ENCODE measurements around the gene CCDC69.
"Not testable (repeated sequence)": the region's sequence is repeated elsewhere in the genome, so short reads cannot be mapped to it uniquely, and the experiment has no call there.

Gene CCDC69

DNA sequence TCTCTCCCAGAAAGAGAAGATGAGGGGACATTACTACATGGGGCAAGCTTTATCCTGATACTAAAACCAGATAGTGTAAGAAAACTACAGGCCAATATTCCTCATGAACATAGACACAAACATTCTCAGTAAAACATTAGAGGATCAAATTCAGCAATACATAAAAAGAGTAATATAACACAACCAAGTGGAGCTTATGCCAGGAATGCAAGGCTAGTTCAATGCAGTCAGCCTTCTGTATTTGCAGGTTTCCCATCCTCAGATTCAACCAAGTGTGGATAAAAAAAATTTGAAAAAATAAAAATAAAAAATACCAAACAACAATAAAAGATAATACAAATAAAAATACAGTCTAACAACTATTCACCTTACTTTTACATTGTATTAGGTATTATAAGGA, 31.3 kb downstream of the CCDC69 start:
- DNase-seq (ENCODE audit: low spot score): no peak

GRCh38 chr5:151191661-151192060, 32.2 kb downstream of the CCDC69 start:
- DNase-seq (ENCODE audit: low spot score): no peak

- DNase-seq (ENCODE audit: low spot score): no peak
These were observed 34.7 kb downstream of the CCDC69 start for GRCh38 chr5:151189151-151189550.

DNA sequence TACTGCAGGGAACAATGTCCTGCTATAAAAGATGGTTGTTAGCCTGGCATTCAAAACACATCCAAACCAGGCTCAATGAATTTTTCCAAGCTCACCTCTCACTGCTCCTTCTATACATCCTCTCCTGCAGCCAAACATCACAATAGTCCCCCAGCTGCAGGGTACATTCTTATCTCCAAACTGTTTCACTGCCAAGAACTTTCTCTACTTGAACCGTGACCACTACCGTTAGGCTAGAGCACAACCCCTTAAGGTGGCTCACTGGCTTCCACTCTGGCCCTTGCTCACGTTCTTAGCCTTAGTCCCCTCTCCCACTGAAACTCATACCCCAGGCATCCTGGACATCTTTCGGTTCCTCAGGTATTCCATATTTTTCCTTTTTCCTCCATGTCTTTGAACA, 37.4 kb downstream of the CCDC69 start:
- no peak for DNase-seq (ENCODE audit: low spot score)

DNA sequence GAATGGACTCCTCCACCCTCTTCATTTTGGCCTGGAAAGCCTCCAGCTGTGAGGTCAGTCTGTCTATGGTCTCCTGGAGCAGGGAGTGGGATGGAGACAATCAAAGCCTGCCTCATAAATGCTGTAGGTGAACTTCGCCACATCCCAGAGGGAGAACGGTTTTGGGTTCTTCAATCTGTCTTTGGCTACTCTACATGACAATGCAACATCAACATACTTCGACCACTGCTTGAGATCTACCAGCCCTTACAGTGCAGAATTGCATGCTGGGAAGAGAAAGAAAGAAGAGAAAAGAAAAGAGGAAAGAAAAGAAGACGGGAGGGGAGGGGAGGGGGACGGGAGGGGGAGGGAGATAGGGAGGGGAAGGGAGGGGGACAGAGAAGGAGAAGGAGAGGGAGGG, 37.8 kb downstream of the CCDC69 start:
- DNase-seq (ENCODE audit: low spot score): no peak

- no peak for DNase-seq (ENCODE audit: low spot score)
These were observed 39.4 kb downstream of the CCDC69 start for GRCh38 chr5:151184316-151185042.

DNA sequence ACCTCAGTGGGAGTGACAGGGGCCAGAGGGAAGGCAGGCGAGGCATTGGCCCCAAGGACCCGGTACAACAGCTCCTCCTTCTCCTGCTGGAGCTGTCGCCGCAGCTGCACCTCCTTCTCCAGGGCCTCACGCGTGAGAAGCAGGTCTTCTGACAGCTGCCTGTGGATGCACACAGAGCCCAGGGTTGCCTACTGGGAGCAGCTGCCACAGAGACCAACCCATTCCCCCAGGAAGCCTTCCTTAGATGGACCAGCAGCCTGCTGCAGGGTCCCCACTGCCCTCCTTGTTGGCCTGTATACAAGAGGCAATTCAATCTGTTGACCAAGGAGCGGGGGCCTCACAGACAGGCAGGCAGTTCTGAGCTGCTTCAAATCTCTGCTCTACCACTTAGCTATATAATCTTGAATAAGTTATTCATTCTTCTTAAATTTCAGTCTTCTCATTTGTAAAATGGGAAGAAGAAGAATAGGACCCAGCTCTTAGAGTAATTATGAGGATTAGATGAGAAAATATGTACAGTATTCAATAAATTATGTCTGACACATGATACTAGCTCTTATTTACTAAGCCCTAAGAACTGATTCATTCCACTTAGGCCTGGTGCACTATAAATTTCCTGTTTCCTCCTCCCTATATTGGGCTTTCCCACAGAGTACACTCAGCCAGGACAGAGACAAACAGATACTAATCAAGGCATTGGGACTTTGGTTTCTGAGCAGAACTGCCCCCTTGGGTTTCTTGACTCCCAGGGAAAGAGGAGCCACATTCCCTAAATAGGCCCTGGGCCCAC, 40.2 kb downstream of the CCDC69 start:
- DNase-seq (ENCODE audit: low spot score): no peak

GRCh38 chr5:151182976-151183375, 40.9 kb downstream of the CCDC69 start:
- DNase-seq (ENCODE audit: low spot score): no peak

GRCh38 chr5:151182524-151182900, 41.4 kb downstream of the CCDC69 start:
- DNase-seq (ENCODE audit: low spot score): no peak

DNA sequence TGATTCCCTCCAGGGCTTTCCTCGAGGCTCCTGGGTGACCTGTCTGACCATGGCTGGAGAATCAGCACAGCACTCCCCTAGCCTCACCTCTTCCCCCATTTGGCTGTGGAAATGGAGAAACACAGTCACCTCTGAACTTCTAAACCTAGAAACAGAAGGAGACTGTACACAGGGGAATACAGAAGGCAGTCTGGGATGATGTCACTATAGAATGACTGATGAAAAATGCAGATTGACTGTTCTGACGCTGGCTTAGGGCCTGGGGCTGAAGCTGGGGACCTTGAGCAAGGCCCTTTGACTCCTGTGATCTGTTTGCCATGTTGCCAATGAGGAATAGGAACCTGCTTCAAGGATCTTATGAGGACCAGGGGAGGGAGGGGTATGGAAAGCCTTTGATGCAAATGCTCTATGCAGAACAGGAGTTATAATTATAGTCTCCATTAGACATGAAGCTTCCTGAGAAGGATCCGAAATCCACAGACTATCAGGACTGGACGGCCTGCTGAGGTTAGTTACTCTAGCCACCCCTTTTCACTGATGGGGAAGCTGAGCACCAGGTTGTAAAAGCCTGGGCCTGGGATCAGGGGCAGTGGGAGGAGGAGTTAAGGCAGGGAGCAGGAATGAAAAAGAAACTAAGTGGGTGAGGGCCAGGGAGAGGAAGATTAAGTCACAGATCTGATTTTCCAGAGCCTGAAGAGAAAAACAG, 41.9 kb downstream of the CCDC69 start:
- no peak for DNase-seq (ENCODE audit: low spot score)

GRCh38 chr5:151180291-151180690, 43.6 kb downstream of the CCDC69 start:
- no peak for DNase-seq (ENCODE audit: low spot score)

DNA sequence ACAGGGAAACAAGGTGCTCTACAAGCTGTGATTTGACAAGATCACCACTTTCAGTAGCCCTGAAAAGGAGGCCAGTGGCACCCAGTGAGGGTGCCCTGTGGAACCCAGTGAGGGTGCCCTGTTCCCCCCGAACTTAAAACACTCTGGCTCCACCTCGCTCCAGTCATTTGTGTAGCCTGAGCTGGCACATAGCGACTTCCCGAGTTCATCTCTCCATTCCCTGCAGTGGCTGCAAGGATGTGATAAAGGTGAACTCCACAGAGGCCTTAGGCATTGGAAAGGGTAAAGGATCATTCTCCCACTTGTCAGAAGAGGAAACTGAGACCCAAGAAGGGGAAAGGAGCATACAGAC, 44.4 kb downstream of the CCDC69 start:
- no peak for DNase-seq (ENCODE audit: low spot score)

- no peak for DNase-seq (ENCODE audit: low spot score)
These were observed 45.0 kb downstream of the CCDC69 start for GRCh38 chr5:151178777-151179488.

DNA sequence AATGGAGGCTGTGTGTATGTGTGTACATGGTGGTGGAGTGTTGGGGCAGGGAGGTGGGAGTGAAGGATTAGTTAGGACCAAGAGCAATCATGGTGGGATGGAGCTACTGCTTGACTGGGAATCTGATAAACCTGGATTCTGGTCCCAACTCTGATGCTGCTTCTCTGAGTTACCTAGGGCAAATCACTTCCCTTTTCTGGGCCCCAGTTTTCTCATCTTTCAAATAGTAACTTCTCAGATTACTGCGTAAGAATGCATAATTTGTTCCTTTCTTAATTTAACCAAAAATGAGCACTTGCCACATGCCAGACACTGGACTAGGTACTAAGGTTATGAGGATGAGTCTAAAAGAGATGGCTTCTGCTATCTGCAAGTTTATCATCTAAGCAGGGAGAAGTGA, 45.5 kb downstream of the CCDC69 start:
- DNase-seq (ENCODE audit: low spot score): no peak

- not testable (repeated sequence) for DNase-seq (ENCODE audit: low spot score)
These were observed 47.6 kb downstream of the CCDC69 start for GRCh38 chr5:151176268-151176667.

DNA sequence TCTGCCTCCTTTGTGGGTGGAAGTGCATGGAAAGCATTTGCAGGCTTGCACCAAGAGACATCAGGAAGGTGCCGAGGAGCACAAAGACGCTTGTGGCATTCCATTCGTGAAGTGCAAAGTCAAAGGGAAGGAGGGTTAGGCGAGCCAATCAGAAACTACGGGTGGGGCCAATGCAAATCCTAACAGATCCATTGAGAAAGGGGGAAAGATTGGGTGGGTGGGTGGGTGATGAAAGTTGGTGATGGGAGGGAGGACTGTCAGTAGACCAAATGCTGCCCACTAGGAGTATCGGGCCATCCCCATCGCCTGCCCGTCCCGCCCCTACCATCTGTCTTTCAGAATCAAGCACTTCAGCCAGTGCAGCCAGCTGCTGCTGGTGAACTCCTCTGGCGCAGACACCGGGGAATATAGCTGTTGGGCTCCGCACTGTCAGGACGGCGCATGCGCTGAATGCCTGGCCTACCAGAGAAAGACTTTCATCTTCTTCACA, 49.2 kb downstream of the CCDC69 start:
- no peak for DNase-seq (ENCODE audit: low spot score)

DNA sequence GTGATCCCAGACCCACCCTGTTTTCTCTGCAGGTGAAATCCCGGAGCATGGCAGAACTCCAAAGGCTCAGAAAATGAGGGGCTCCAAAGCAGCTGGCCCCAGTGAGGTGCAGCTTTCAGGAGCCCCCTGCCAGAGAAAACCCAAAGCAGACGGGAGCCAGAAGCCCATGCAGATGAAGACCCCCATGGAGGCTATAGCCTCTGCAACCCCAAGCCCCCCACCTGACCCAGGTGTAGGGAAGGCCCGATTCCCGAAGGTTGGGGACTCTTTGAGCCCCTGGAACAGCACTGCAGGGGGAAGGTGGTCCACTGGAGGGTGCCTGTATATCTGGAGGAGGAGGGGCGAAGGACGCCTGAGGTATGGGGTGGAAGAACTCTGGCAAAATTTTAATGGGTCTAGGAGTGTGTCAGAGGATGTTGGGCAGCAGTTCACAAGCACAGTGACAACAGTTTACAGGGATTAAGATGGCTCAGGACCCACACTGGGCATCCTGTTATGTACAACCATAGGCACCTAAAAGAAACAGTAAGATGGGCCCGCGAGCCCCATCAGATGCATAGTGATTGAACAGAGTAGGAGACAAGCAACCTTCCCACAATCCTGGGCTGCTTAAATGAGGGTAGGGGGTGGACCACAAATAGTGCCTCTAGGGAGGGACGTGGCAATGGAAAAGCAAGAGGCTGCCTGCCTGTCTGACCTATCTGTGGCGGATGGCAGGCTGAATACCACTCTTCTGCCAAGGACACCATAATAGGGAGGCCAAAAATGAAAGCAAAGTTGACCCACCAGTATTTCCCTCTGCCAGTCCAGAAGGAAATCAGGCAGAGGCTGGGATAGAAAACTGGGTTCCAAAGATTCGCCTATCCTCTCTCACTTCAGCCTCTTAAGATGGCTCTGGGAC, 49.9 kb downstream of the CCDC69 start:
- no peak for DNase-seq (ENCODE audit: low spot score)

DNA sequence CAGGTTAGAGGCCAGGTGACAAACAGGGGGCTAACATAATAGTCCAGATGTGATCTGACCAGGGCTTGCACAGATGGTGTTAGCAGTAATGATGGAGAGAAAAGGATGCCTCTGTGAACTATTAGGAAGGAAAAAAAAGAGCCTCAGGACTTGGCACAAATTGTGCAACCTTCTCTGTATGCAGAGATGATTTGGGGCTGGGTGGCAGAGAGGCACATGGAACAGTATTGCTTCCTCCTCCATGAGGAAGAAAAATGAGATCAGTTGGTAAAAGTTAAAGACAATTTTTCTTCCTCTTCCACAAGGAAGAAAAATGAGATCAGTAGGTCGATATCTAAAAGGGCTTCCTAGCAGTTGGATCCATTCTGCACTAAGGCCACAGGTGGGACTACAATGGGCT, 52.4 kb downstream of the CCDC69 start:
- no peak for DNase-seq (ENCODE audit: low spot score)

- no peak for DNase-seq (ENCODE audit: low spot score)
These were observed 55.1 kb downstream of the CCDC69 start for GRCh38 chr5:151168602-151169344.

GRCh38 chr5:151167022-151167421, 56.9 kb downstream of the CCDC69 start:
- no peak for DNase-seq (ENCODE audit: low spot score)

Data from hematopoietic multipotent progenitor cell treated with erythropoietin and hydrocortisone succinate and interleukin-3 and kit ligand, for 17 days (in vitro differentiated cells).